WTC11 (cell line): ENCODE data around the gene CLOCK. TPM values are rescaled to one million over a fixed set of nuclear protein-coding genes. Genes with fewer than 3 reads are reported as not detected.
A peak's percentile ranks its signal among the peaks of the same experiment; 100 is the strongest.

Source experiments
- ATAC-seq: fragments of 200-7000 bp; cut with Tn5 transposase; 2 replicates; pipeline ENCODE4 v1.10.0; 2021; ENCODE audit warnings: mild to moderate bottlenecking, moderate library complexity
- CTCF ChIA-PET: fragments of 300-600 bp; sonication (Branson Sonifier 250); formaldehyde crosslinking; loops from one replicate; lab custom pipeline; 2021; ENCODE audit warnings: antibody characterized with exemption; lab: Charles Lee
- POLR2A ChIA-PET: fragments of 350-600 bp; sonication (Branson Sonifier 250); formaldehyde crosslinking; loops from one replicate; lab custom pipeline; 2021; ENCODE audit warnings: antibody characterized with exemption; lab: Charles Lee
- DNase-seq: peaks from one replicate; pipeline ENCODE4 v3.0.0; 2021; ENCODE audit warnings: low spot score
- H3K27ac Mint-ChIP-seq: 2 replicates; pipeline ENCODE4 v1.8.0; 2021; ENCODE audit warnings: mixed read lengths
- H3K27me3 Mint-ChIP-seq: 2 replicates; pipeline ENCODE4 v1.8.0; 2021; ENCODE audit warnings: low read depth, mild to moderate bottlenecking, moderate library complexity, mixed read lengths
- H3K36me3 Mint-ChIP-seq: 2 replicates; pipeline ENCODE4 v1.8.0; 2021; ENCODE audit warnings: mixed read lengths
- H3K4me1 Mint-ChIP-seq: 2 replicates; pipeline ENCODE4 v1.8.0; 2022; ENCODE audit warnings: mixed read lengths
- H3K4me3 Mint-ChIP-seq: 2 replicates; pipeline ENCODE4 v1.8.0; 2021; ENCODE audit warnings: mild to moderate bottlenecking, moderate library complexity, mixed read lengths
- H3K9me3 Mint-ChIP-seq: 2 replicates; pipeline ENCODE4 v1.8.0; 2021; ENCODE audit warnings: mixed read lengths
- CREB1 ChIP-seq: sonication (generic); formaldehyde crosslinking; IDR thresholded peaks from 2 replicates; pipeline ENCODE4 v1.8.0; 2023; ENCODE audit warnings: mild to moderate bottlenecking, missing genetic modification reagents
- CTCF ChIP-seq: fragments of 200-600 bp; IDR thresholded peaks from 2 replicates; pipeline ENCODE4 v1.8.0; 2022; ENCODE audit warnings: antibody characterized with exemption
- E2F4 ChIP-seq: sonication (generic); formaldehyde crosslinking; IDR thresholded peaks from 2 replicates; pipeline ENCODE4 v1.8.1; 2022; ENCODE audit warnings: low read depth, mild to moderate bottlenecking, moderate library complexity, missing genetic modification reagents, borderline replicate concordance
- FOXJ3 ChIP-seq: sonication (generic); formaldehyde crosslinking; IDR thresholded peaks from 2 replicates; pipeline ENCODE4 v1.9.0; 2021; ENCODE audit warnings: missing genetic modification reagents, mild to moderate bottlenecking, borderline replicate concordance
- FOXK1 ChIP-seq: sonication (generic); formaldehyde crosslinking; IDR thresholded peaks from 2 replicates; pipeline ENCODE4 v1.8.0; 2022; ENCODE audit warnings: mild to moderate bottlenecking, moderate library complexity, missing genetic modification reagents
- HMGXB4 ChIP-seq: sonication (generic); formaldehyde crosslinking; IDR thresholded peaks from 2 replicates; pipeline ENCODE4 v1.8.1; 2023; ENCODE audit warnings: mild to moderate bottlenecking, moderate library complexity, missing genetic modification reagents
- MXD4 ChIP-seq: fragments of 250-450 bp; sonication (Bioruptor Pico); IDR thresholded peaks from 2 replicates; pipeline ENCODE4 v1.8.0; 2021; ENCODE audit warnings: mild to moderate bottlenecking, moderate library complexity, borderline replicate concordance
- MYBL2 ChIP-seq: sonication (generic); formaldehyde crosslinking; IDR thresholded peaks from 2 replicates; pipeline ENCODE4 v1.8.1; 2023; ENCODE audit warnings: mild to moderate bottlenecking, moderate library complexity, missing genetic modification reagents
- NFYB ChIP-seq: sonication (generic); formaldehyde crosslinking; conservative IDR thresholded peaks from 2 replicates; pipeline ENCODE4 v1.8.0; 2022; ENCODE audit warnings: low read depth, missing genetic modification reagents
- PRDM15 ChIP-seq: sonication (generic); formaldehyde crosslinking; IDR thresholded peaks from 2 replicates; pipeline ENCODE4 v1.8.0; 2022; ENCODE audit warnings: missing genetic modification reagents
- PRRX2 ChIP-seq: fragments of 250-450 bp; sonication (Bioruptor Pico); IDR thresholded peaks from 2 replicates; pipeline ENCODE4 v1.8.0; 2021; ENCODE audit warnings: mild to moderate bottlenecking
- ZMAT4 ChIP-seq: fragments of 250-450 bp; sonication (Bioruptor Pico); IDR thresholded peaks from 2 replicates; pipeline ENCODE4 v1.9.0; 2021; ENCODE audit warnings: mild to moderate bottlenecking
- ZNF263 ChIP-seq: sonication (generic); formaldehyde crosslinking; IDR thresholded peaks from 2 replicates; pipeline ENCODE4 v1.8.1; 2022; ENCODE audit warnings: low read depth, mild to moderate bottlenecking, moderate library complexity, missing genetic modification reagents
- ZNF281 ChIP-seq: sonication (generic); formaldehyde crosslinking; IDR thresholded peaks from 2 replicates; pipeline ENCODE4 v1.8.0; 2023; ENCODE audit warnings: mild to moderate bottlenecking, missing genetic modification reagents
- ZNF532 ChIP-seq: fragments of 250-450 bp; sonication (Bioruptor Pico); IDR thresholded peaks from 2 replicates; pipeline ENCODE4 v1.9.0; 2021; ENCODE audit warnings: mild to moderate bottlenecking, borderline replicate concordance
- ZSCAN18 ChIP-seq: fragments of 250-450 bp; sonication (Bioruptor Pico); IDR thresholded peaks from 2 replicates; pipeline ENCODE4 v2.1.2; 2022; ENCODE audit warnings: mild to moderate bottlenecking, moderate library complexity
- total RNA-seq: library from RNA; stranded (reverse); gene quantifications from 3 replicates; pipeline ENCODE4 v1.2.3, GENCODE V29; 2021

CLOCK gene
- total RNA-seq, 1 experiment from 2014 or later = 18.6 TPM

- peak; percentile 19 for DNase-seq
- peak; percentile 85 for ATAC-seq
- Mint-ChIP-seq H3K4me3 (no peak overlapping the region), H3K27me3 (no peaks in the 10 kb centered on the region), H3K36me3 (peaks cover 26% of the 10 kb centered on the region), H3K9me3 (0 out of 2 replicates have a peak, but pooled peaks cover 3% of the 10 kb centered on the region), H3K27ac (peak overlapping the region; percentile 90), H3K4me1 (peaks cover 35% of the 10 kb centered on the region)
- CTCF ChIA-PET = interaction anchor here (1.3 to 1.5 kb wide), 2 partner anchors 64 to 226 kb away, joined by 3 read pairs; partner anchors contain the start of gene SRD5A3
- TF ChIP-seq E2F4 (CRISPR knock-in tag) (no peak), PRDM15 (CRISPR knock-in tag) (no peak), MYBL2 (CRISPR knock-in tag) (no peak), FOXK1 (CRISPR knock-in tag) (no peak), MXD4 (no peak), NFYB (no peak), ZSCAN18 (CRISPR knock-in tag) (no peak), ZMAT4 (CRISPR knock-in tag) (no peak), ZNF263 (CRISPR knock-in tag) (no peak), CREB1 (CRISPR knock-in tag) (no peak), CTCF (no peak), PRRX2 (no peak), FOXJ3 (CRISPR knock-in tag) (no peak), ZNF532 (no peak), HMGXB4 (no peak), ZNF281 (no peak)
- POLR2A ChIA-PET = no interaction called here
Measured at GRCh38 chr4:55409468-55410171, 137.1 kb downstream of the CLOCK start.
